Kidney tubule cell (primary cell): ENCODE results near the gene HDAC10.

ENCODE experiments used
- DNase-seq: peaks from one replicate; pipeline ENCODE4 v3.0.0-alpha.2; 2018; ENCODE audit warnings: low spot score

The HDAC10 gene

DNA sequence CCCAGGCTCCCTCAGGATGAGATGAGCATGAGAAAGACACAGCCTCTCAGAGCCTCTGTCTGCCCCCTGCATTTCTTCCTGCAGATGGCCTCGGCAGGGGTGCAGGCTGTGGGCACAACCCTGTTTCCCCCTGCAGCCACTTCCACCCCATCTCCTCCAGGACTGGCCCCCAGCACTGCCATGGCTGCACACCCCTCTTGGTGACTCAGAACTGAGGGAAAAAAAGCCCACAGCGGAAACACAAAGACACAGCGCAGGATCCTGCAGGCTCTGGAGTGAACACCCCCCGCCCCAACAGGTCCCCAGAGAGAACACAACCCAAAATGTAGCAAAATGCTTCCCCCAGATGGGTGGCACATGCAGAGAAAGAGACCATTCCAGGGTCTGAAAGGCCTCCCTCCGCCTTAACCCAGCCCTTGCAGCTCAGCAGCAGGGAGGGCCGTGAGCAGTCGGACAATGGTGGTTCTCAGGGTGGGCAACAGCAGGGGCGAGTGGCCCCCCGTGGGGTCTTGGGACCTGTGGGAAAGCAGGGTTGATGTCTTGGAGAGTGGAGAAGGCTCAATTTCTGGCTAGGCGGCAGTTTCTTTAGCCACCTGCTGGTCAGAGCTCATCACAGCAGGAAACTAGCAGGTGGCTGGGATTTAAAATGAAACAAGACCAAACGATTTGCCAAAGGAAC lies 14.2 kb downstream of the HDAC10 start:
- DNase-seq = no peak

DNA sequence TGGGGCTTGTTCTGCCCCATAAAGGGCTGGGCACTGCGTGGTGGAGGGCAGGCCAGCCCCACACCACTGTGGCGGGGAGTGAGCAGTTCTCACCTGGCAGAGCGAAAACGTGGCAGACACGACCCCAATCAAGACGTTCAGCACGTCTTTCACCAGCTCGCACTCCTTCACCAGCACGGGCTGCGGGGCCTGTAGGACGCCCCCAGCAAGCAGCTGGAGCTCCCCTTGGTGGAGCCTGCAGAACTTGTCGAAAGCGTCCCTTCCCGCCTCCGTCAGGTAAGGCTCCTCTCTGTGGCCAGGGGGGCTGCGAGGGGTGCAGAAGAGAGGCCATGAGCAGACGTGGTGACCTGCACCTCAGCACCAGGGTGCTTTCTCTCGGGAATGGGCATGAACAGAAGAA lies 17.8 kb downstream of the HDAC10 start:
- no peak for DNase-seq

DNA sequence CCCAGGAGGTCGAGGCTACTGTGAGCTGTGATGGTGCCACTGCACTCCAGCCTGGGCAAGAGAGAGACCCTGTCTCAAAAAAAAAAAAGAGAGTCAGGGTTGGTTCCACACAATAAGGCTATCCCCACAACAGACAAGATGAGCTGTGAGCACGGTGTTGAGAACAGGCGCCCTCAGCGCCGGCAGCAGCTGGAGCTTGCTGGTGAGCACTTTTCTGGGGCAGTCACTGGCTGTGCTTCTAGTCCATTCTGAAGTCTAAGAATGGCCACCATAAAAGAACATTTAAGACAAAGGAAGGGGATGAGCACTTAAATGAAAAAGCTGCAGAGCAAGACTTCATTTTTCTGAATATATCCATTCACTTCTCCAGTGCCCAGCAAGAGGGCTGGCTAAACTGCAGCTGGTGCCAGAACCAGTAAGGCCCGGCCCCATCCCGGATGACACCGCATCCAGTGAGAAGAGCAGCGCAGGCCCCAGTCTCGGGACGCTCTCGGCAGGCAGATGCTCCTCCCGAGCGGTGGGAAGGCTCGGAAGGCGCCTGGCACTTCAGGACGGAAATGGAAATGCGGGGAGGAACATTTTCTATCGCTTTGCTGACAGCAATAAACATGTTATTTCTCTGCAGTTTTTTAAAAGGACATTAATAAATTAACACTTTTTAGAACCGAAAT lies 18.4 kb downstream of the HDAC10 start:
- DNase-seq = no peak

DNA sequence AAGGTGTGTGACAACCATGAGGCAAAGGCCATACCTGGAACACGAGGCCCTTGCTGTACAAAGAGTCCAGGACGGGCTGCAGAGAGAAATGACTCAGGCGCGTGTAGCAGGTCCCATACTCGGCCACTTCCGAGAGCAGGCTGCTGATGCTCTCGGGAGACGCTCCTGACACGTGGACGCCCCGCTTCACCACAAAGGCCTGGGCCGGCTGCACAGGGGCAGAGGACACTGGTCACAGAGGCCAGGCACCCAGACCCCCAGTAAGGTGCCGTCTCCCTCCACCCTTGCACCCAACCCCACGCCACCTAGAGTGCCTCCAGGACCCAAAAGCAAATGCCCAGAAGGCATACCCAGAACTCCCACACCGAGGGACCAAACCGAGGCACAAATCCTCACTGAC lies 21.7 kb downstream of the HDAC10 start:
- no peak for DNase-seq

DNA sequence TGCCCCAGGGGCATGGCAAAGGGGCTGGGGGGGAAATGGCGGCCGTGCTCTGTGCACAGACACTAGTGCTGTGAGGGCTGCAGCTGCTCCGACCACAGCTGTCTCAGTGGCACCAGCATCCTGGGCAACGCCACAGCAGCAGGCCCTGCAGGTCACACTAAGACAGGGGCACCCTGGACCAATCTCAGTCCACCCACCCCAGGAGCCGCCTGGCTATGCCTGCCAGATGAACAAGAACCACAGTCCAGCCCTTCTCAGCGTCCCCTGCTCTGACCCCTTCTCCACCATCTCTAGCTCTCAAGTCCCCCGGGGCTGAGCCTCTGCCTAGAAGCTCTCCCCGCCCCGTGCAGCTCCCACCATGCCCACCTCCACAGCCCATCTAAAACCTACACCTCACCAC lies 22.7 kb downstream of the HDAC10 start:
- no peak for DNase-seq

DNA sequence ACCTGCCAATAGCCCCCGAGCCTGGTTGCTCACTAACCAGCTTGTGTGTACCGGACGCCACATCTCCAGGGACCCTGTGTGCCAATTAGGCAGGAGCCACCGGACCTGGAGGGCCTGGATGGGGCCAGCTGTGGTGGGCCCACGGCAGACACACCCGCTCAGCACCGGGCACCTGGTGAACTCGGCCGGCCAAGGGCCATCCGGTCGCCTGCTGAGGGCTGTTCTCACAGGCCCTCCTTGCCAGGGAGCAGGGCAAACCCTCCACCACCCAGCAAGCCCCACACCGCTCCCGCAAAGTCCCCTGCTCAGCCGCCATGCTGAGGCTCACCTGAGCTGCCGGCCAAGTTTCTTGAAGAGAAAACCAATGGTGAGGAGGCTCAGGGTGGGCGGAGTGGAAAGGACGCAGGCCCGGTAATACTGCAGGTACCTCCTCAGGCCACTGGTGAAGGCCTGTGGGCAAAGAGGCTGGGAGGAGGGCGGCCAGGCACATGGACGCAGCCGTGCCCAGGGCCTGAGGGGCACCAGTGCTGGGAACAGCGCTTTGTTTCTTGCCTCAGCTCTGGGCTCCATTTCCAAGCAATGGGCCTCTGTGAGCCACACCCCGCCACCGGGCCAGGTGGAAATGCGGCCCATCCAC lies 23.4 kb downstream of the HDAC10 start:
- no peak for DNase-seq

DNA sequence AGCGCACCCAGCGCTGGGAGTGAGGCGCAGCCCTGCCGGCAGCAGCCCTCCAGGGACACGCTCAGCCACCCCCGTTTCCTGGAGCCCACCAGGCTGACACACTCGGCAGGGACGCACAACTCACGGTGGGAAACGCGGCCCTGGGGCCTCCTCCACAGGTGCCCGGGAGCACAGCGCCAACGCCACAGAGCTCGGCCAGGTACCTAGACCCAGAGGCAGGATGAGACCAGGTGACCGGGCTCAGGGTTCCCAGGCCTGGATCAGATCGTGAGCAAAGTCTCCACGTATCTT lies 24.2 kb downstream of the HDAC10 start:
- no peak for DNase-seq

DNA sequence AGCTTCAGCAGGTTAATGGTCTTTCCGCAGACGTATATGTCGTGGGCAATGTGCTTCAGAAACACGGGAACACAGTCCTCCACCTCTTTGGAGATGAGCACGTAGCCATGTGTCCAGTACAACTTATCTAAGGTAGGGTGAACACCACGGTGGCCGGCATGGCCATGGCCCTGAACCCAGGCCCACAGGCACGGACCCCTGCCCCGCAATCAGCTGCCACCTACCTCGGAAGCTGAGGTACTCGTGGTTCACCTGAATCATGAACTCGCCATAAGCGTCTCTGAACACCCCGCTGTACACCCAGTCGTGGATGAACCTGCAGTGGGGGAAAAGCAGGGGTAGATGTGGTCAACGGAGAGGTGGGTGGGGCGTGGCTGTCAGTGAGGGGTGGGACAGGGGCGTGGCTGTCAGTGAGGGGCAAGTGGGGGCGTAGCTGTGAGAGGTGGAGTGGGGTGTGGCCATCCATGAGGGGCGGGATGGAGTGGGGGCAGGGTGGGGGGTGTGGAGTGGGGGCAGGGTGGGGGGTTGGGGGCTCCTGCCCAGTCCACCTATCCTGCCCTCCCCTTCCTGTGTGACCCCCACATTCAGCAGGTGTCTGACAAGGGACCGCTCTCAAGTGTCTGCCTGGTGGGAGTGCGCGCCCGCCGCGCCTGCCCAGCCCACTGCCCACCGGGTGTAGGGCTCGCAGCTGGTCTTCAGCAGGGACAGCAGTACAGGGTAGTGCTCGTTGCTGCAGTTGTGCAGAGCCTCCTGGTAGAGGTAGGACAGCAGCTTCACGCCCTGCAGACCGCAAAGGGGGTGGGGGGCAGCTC lies 24.8 kb downstream of the HDAC10 start:
- no peak for DNase-seq

DNA sequence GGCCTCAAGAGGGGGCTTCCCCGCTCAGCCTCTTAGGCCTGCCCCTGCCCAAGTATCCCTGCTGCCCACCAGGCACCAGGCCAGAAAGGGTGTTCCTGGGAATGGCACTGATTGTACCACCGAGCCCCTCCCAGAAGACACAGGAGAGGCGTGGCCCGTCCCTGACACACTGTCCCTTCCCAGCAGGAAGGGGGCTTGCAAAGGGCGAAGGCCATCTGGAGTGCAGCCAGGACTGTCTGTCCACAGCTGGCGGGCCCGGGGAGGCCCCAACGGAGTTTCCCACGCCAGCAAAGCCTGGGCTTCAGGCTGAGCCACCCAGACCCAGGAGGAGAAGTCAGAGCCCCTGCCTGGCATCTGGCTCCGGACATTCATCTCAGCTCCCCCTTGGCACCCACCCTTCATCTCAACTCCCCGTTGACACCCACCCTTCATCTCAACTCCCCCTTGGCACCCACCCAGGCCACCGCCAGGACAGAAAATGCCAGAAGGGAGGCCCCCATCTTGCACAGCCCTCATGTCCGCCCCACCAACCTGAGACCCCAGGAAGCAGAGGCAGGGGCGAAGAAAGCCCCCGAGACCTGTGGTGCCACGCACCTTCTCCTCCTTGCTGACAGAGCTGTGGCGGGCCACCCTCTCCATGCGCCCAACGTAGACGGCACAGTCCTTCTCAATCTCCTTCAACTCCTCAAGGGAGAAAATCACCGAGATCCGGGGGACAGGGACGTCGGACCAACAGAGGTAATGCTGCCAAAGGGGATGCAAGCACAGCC lies 25.7 kb downstream of the HDAC10 start:
- DNase-seq = no peak

DNA sequence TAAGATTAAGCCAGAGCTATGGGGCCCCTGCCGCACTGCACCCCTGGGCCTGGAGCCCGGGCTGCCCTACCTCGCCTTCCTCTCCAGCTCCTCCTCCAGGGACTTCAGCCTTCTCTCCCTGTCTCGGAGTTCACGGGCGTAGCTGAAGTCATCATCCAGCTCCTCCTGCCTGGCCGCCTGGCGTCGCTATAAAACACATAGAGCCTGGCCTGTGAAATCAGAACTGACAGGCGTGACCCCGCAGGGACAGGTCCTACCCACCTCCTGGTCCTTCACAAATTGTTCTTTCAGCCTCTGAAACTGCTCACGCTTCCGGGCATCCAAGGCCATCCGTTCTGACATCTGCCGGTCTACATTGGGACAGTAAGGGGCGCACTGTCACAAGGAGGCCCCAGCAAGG lies 27.0 kb downstream of the HDAC10 start:
- DNase-seq = no peak

DNA sequence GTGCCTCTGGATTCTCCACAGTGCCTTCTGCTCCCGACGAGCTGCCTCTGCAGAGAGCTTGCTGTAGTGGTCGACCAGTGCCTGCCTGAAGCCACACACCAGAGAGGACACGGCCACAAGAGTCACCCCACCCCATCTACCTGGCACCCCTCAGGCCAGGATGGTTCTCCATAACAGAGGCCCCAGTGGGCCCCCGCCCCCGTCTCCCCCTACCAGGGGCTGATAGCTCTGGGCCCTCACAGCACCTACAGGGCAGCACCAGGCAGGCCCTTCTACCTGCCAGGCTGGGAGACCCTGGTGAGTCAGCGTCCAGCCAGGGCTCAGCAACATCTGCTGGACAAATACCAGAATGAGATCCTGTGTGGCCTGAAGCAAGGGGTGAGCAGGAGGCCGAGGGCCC lies 28.6 kb downstream of the HDAC10 start:
- no peak for DNase-seq

DNA sequence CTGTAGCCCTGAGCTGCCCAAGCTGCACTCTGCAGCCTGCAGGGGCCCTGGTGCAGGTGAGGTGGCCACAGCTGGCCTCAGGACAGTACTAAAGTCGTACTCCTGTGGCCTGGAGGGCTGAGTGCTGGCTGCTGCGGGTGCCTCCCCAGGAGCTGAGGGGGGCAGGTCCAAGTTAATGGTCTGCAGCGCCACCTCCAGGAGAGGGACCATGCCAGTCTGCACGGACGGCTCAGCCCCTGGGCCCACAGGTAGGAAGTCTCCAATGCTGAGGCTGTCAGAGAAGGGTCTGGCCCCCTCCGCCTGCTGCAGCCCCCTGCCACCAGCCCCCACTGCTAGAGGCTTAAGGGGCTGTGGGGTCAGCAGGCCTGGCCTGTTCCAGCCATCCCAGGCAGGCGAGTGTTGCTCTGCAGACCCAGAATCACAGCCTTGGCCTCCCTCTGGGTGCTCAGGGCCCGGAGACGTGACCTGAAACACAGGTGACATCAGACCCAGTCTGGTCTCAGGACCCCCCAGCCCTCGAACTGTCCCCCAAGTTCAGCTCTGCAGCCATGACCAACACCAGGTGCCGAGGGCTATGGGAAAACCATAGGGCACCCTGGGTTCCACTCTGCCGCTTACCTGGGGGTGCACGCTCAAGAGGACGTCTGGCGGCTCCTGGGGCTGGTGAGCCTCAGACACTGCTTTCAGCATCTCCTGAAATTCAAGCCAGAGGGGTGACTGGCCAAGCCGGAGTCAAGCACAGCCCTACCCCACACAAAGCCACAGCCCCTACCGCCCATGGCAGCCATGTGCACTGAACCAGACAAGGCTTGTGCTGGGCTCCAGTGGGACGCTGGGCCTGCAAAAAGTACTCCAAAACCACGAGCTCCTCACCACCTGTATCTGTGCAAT lies 29.4 kb downstream of the HDAC10 start:
- DNase-seq = no peak

DNA sequence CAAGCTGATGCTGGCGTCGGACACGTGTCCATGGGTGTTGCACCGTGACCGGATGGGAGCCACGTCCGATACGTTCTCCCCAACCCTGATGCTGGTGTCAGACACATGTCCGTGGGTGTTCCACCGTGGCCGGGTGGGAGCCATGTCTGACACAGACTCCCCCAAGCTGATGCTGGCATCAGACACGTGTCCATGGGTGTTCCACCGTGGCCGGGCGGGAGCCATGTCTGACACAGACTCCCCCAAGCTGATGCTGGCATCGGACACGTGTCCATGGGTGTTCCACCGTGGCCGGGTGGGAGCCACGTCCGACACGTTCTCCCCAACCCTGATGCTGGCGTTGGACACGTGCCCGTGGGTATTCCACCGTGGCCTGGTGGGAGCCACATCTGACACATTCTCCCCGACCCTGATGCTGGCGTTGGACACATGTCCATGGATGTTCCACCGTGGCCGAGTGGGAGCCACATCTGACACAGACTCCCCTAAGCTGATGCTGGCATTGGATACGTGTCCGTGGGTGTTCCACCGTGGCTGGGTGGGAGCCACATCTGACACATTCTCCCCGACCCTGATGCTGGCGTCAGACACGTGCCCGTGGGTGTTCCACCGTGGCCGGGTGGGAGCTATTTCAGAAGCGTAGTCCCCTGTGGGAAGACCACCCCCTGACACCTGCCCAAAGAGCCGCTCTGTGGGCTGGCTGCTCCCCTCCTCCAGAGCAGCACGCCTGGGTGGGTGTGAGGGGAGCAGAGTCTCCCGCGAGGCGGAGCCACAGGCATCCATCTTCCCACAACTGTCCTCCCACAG lies 30.3 kb downstream of the HDAC10 start:
- DNase-seq = no peak

DNA sequence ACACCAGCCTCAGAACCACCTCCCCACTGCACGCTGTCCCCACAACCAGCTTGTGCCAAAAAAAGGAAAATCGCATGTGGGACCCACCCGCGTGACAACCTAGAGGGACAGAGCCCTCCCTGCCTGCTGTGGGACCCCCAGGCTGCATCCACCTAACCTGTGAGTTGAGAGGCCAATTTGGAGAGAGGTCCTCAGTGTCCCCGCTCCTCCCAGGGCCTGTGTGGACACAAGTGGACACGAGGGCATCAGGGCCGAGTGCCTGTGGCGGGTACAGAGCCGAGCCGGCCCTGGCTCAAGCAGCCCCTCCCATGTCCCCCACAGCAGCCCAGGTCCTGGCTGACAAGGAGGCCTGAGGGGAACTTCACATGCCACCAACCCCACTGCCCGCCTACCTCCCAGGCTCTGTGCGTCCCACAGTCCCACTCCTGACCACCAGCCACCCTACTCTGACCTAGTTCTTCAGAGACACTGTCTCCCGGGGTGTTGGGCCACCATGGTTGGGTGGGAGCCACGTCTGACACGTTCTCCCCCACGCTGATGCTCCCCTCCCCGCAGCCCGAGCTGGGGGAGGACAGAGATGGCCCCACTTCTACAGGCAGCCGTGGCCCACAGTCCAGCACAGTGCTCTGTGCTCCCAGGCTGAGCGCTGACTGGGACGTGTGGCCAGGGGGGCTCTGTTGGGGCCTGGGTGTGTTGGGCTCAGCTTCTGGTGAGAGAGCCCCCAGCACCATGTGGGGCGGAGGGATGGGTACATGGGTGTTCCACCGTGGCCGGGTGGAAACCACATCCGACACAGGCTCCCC lies 31.1 kb downstream of the HDAC10 start:
- no peak for DNase-seq

DNA sequence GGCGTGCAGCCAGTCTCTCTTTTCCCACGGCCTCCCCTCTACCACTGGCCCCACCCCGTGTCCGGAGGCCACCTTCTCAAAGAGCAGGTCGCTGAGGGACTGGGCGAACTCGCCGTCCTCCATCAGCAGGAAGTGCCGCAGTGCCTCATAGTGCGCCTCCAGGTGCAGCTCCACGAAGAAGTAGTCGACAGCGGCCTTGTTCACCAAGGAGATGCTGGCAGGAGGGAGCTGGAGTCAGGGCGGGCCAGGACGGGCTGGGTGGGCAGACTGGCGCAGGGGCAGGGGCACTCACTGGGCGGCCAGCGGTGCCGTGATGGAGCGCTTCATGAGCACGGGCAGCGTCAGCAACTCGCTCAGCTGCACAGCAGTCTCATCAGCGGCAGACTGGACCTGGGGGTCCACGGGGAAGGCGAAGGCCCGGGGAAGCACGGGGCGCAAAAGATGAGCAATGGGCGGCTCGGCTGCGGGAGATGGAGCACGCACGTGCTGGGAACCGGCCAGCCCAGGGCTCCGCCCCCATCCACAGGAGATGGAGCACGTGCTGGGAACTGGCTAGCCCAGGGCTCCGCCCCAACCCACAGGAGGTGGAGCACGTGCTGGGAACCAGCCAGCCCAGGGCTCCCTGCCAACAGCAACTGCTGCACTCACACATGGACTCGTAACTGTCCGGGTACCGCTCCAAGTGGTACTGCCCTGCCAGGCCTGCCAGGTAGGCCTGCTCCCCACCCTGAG lies 31.9 kb downstream of the HDAC10 start:
- peak; percentile 47 for DNase-seq

DNA sequence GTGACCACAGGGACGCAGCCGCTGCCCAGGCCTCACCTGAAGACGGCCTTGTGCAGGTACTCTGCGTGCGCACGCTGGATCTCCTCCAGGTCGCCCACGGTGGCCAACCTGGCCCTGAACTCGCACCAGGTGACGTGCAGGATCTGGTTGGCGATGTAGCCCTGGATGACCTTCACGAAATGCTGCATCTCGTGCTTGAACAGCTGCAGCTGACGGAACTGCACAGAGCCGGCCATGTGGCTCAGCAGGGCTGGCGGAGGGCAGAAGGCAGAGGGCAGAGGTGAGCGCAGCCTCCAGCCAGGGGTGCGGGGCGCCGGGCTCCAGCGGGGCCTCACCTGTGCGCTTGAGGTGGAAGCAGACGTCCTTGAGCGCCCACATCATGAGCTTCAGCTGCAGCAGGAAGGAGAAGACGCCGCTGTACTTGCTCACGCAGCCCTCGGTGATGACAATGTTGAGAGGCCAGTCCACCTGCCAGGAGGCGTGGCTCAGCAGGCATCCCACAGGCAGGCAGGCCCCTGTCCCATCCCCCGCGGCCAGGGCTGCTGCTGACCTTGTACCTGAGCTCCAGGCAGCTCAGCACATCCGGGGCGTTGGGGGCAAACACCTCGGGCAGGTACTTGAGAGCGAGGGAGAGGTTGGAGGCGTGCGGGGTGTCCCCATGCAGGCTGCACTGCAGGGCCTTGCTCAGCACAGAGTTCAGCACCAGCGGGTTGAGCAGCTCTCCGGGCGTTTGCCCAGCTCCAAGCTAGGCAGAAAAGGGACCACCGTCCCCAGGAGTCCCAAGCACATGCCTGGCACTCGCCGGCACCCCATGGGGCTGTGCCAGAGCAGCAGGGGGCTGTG lies 32.7 kb downstream of the HDAC10 start:
- no peak for DNase-seq

DNA sequence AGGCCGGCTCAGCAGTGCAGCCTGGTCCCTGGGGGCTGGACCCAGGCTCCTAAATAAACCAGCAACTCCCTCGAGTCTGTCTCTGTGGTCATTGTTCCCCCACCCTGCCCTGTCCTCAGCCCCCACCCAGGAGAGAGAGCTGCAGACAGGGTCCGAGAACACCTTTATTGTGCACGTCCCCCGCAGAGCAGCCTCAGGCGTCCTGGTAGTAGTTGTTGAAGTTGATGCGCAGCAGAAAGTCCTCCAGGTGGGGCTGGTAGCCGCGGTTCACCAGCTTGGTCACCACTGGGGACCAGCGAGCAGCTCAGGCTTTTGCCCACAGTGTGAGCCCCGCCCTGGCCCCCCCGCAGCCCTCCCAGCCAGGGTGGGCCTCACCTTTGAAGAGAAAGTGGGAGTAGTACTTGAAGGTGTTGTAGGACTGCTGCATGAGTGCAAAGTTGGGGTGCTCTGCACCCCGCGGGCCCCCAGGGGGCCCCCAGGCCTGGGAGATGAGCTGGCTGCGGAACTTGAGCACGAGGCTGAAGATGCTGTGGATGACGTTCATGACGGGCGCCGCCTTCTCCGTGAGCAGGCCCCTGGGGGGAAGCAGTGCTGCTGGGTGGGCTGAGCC lies 33.4 kb downstream of the HDAC10 start:
- DNase-seq = no peak
